Measurements from ENCODE around the gene PTGES. TPM values are rescaled to one million over a fixed set of nuclear protein-coding genes. Genes with fewer than 3 reads are reported as not detected.

Gene PTGES
- total RNA-seq, 6 experiments from 2014 or later = 0.15 to 0.24 TPM; not detected in 4

- intact Hi-C loops (cut with DNase I) = no loop called here
- Histone ChIP-seq H3K27ac (no peak overlapping the region), H3K4me3 (no peak overlapping the region), H3K9me3 (no peaks in the 10 kb centered on the region), H3K27me3 (no peaks in the 10 kb centered on the region), H3K36me3 (no peaks in the 10 kb centered on the region), H3K4me1 (peaks cover 0 to 9% (median 0%) of the 10 kb centered on the region in 4 donors)
- 54% methylated on average over 5 of the region's 5 CpGs for WGBS (ENCODE audit: insufficient coverage, low coverage, low lambda C conversion rate, missing lambda C conversion rate)
- no peak for DNase-seq
- no peak for TF ChIP-seq POLR2A (IDR thresholded peaks at IDR 0.05)
- TF ChIP-seq, protein P1, sequence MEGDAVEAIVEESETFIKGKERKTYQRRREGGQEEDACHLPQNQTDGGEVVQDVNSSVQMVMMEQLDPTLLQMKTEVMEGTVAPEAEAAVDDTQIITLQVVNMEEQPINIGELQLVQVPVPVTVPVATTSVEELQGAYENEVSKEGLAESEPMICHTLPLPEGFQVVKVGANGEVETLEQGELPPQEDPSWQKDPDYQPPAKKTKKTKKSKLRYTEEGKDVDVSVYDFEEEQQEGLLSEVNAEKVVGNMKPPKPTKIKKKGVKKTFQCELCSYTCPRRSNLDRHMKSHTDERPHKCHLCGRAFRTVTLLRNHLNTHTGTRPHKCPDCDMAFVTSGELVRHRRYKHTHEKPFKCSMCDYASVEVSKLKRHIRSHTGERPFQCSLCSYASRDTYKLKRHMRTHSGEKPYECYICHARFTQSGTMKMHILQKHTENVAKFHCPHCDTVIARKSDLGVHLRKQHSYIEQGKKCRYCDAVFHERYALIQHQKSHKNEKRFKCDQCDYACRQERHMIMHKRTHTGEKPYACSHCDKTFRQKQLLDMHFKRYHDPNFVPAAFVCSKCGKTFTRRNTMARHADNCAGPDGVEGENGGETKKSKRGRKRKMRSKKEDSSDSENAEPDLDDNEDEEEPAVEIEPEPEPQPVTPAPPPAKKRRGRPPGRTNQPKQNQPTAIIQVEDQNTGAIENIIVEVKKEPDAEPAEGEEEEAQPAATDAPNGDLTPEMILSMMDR (IDR thresholded peaks at IDR 0.05) = no peak
- ATAC-seq = no peak
These were observed 51.3 kb downstream of the PTGES start for GRCh38 chr9:129701549-129701948.

DNA sequence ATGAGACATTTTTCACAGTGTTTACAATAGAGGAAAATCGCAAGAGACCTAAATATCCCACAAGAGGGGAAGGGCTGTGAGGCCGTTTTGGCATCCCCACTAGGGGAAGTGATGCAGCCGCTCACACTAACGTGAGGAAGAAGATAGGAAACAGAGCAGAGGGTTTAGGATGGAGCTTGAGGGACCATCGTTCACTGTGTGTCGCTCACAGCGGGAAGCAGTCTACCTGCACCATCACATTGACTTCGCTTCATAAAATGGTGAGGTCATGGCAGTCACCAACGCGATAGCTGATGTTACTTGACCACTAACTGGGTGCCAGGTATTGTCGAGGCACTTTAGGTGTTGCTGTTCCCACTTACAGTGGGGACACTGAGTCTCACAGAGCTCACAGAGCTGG, 51.8 kb downstream of the PTGES start:
- ATAC-seq = no peak
- Histone ChIP-seq H3K27ac (no peak overlapping the region), H3K4me3 (no peak overlapping the region), H3K9me3 (no peaks in the 10 kb centered on the region), H3K36me3 (no peaks in the 10 kb centered on the region), H3K27me3 (no peaks in the 10 kb centered on the region), H3K4me1 (peaks cover 0 to 9% (median 0%) of the 10 kb centered on the region in 4 donors)
- TF ChIP-seq, protein P1 (IDR thresholded peaks at IDR 0.05) = no peak
- no peak for TF ChIP-seq POLR2A (IDR thresholded peaks at IDR 0.05)
- intact Hi-C loops (cut with DNase I) = no loop called here
- no peak for DNase-seq
- 42% methylated on average over 6 of the region's 11 CpGs for WGBS (ENCODE audit: insufficient coverage, low coverage, low lambda C conversion rate, missing lambda C conversion rate)

GRCh38 chr9:129698254-129698757, 54.5 kb downstream of the PTGES start:
- Histone ChIP-seq H3K9me3 (no peaks in the 10 kb centered on the region), H3K27me3 (no peaks in the 10 kb centered on the region), H3K4me1 (peaks cover 0 to 9% (median 0%) of the 10 kb centered on the region in 4 donors), H3K4me3 (no peak overlapping the region), H3K27ac (no peak overlapping the region), H3K36me3 (no peaks in the 10 kb centered on the region)
- TF ChIP-seq POLR2A (IDR thresholded peaks at IDR 0.05) = no peak
- TF ChIP-seq, protein P1 (IDR thresholded peaks at IDR 0.05) = no peak
- 0% methylated on average over 1 of the region's 17 CpGs for WGBS (ENCODE audit: insufficient coverage, low coverage, low lambda C conversion rate, missing lambda C conversion rate)
- intact Hi-C loops (cut with DNase I) = no loop called here
- DNase-seq (no peak), ATAC-seq (no peak)

DNA sequence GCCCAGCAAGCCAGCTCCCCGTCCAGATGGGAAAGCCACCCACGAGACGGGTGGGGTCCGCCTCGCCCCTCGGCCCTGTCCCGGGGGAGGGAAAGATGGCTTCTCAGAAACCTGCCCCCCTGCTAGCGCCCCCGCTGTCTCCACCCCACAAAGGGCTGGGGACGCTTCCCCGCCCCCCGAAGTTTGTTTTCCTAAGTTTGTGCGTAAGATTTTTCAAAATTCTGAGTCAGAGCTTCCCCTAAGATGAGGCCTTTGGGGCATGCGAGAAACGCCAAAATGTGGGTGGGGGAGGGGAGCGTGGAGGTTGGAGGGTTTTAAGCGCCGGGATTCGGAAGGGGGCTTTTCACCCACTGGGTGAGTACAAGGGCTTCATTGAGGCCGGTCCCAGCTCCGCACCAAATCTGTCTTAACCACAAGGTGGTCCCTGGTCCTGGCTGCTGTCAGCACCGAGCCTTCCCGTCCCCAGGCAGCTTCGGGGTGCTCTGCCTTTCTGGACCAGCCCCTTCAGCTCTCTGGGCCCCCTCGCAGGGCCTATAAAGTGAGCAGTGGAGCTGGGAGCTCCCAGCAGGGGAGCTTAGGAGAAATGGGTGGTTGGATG, 55.1 kb downstream of the PTGES start:
- intact Hi-C loops (cut with DNase I) = no loop called here
- ATAC-seq (no peak), DNase-seq (no peak)
- Histone ChIP-seq H3K9me3 (no peaks in the 10 kb centered on the region), H3K36me3 (no peaks in the 10 kb centered on the region), H3K4me1 (peaks cover 0 to 9% (median 0%) of the 10 kb centered on the region in 4 donors), H3K4me3 (no peak overlapping the region), H3K27me3 (no peaks in the 10 kb centered on the region), H3K27ac (no peak overlapping the region)
- no peak for TF ChIP-seq POLR2A (IDR thresholded peaks at IDR 0.05)
- TF ChIP-seq, protein P1 (IDR thresholded peaks at IDR 0.05) = no peak
- WGBS (ENCODE audit: insufficient coverage, low coverage, low lambda C conversion rate, missing lambda C conversion rate) = 6% methylated on average over 15 of the region's 25 CpGs
